ENCODE measurements around the gene MYO3A.
"Not testable (repeated sequence)": the region's sequence is repeated elsewhere in the genome, so short reads cannot be mapped to it uniquely, and the experiment has no call there.

MYO3A gene

DNA sequence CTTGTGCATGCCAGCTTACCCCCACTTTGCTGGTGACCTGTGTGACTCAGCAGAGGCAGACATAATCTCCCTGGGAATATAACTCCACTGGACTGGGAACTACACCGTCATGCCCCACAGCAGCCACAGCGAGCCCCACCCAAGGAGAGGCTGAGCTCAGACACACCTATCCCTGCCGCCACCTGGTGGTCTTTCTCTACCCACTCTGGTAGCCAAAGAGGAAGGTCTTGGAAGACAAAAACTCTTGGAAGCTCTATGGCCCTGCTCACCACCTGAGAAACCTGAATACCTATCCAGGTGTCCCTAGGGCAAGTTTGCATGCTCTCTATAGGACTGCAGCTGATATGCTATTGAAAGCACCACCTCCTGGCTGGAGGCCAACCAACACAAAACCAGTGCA lies 48.1 kb downstream of the MYO3A start:
- no peak for DNase-seq (ENCODE audit: low read depth in 2 of 2)

DNA sequence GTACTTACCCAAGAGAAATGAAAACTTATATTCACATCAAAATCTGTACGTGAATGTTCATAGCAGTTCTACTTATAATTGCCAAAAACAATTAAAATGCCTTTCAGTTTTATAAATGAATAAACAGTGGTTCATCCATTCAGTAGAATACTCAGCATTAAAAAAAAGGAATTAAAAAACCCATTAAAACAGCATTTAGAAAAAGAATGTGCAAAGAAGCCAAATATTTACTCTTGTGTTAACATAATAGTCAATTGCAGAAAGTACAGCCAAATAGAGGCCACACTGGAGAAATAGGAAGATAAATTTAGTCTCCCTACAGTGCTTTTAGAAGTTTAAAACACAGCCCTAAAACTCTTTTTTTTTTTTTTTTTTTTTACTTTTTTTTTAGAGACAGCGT lies 54.6 kb downstream of the MYO3A start:
- DNase-seq (ENCODE audit: low read depth in 2 of 2): no peak

DNA sequence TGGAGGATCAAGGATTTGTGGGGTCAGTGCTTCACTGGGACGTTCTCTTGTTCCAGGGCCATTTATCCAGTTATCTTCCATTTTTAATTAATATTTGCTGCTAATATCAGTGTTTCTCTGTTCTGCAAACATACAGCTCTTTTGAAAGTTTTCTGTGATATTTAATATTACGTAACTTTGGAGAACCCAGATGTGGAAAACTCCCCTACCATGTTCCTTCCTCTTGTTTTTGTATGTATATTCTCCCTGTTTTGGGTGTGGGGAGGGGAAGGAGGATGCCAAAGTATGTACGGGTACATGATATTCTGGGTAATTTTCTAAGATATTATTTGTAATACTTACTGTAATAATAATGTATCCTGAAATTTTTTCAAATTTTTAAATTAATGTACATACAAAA lies 55.9 kb downstream of the MYO3A start:
- DNase-seq (ENCODE audit: low read depth in 2 of 2): no peak

DNA sequence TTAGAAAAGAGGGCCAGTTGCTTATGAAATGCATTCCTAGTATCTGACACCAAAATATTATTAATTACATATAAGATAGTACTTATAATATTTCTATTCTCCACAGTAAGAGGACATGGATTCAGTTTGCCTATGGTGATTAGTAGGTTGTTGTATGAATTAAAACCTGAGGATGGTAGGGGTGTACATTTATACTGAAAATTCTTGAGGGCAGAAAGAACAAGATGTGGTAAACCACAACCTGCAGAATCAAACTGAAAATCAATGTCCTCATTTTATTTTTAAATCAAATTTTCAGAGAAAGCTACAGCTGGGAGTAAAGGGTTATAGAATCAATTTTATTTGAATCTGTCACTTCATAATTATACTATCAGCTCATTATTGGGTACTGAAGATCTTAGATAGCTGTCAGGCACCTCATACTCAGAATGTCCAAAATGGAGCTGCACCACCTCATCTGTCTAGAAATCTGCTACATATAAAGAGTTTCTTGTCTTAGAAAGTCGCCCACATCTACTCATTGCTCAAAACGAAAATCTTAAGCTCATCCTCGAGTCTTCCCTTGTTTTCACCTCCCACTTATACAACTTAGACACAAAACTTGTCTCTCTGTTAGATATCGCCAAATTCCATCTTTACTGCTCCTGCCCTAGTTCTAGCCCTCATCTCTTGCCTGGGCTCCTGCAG lies 65.4 kb downstream of the MYO3A start:
- no peak for DNase-seq (ENCODE audit: low read depth in 2 of 2)

DNA sequence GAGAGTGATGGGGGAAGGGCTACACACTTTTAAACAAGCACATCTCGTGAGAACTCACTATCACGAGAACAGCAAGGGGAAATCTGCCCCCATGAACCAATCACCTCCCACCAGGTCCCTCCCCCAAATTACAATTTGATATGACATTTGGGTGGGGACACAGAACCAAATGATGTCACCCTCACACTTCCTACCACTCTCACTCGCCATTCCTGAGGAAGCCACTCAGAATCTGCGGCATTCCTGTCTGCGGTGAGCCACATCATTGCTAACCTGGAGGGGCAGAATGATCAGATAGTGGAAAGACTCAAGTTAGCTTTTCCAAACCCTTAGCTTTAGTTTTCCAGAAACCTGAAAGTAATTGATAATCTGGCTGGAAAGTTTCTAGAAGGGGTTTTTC lies 66.9 kb downstream of the MYO3A start:
- DNase-seq (ENCODE audit: low read depth in 2 of 2): no peak

DNA sequence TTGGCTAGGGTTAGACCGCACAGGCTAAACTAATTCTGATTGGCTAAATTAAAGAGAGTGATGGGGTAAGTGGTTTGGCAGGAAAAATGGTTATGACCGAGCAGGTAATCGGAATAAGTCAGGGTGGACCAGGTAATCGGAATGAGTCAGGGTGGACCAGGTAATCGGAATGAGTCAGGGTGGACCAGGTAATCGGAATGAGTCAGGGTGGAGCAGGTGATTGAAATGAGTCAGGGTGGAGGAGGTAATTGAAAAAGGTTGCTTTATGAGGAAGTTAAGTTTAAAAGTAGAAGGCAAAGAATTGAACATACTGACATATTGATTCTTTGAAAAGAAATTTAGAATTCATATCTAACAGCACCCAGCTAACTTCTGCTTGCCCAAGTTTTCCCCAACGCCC lies 68.4 kb downstream of the MYO3A start:
- not testable (repeated sequence) for DNase-seq (ENCODE audit: low read depth in 2 of 2)

DNA sequence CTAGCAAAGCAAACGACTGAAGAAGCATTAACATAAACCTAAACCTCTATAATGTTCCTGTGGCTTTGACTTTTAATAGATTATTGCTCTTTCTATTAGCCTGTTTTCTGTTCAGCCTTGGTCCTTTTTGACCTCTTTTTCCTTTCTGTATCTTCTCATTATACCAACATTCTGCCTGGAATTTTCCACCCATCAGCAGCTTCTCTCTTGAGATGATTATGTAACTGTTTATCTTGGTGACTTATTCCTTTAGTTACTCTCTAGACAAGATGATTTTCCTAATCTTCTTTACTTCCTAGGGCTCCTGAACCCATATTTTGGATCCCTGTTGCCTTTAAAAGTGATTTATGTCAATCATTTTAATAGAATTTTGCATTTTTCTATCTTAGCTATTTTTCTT lies 81.1 kb downstream of the MYO3A start:
- DNase-seq (ENCODE audit: low read depth in 2 of 2): no peak

DNA sequence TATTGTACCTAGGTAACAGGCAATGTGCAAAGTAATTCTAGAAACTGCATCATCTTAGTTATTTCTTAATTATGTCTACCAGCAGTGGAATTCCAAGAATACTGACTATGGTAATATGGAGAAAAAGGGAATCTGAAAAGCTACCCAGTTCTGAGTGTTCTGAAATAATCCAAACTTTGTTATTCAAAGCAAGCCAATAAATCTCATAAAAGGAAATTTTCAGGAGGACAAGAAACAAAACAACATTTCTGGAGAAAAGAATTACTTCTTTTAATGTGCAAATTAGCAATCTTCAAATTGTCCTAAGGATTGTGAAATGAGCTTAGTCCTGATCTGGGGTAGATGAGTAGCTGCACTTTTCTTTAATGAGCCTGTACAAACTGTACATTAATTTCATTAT lies 88.8 kb downstream of the MYO3A start:
- DNase-seq (ENCODE audit: low read depth in 2 of 2): no peak

DNA sequence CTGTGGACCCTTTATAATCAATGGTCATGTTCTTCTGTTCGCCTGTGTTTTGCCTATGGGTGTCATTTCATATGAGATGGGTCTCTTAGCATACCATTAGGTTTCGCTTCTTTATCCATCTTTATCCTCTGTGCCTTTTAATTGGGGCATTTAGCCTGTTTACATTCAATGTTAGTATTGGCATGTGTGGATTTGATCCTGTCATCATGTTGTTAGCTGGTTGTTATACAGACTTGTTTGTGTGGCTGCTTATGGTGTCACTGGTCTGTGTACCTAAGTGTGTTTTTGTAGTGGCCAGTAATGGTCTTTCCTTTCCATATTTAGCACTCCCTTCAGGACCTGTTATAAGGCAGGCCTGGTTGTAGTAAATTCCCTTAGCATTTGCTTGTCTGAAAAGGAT lies 90.3 kb downstream of the MYO3A start:
- no peak for DNase-seq (ENCODE audit: low read depth in 2 of 2)

DNA sequence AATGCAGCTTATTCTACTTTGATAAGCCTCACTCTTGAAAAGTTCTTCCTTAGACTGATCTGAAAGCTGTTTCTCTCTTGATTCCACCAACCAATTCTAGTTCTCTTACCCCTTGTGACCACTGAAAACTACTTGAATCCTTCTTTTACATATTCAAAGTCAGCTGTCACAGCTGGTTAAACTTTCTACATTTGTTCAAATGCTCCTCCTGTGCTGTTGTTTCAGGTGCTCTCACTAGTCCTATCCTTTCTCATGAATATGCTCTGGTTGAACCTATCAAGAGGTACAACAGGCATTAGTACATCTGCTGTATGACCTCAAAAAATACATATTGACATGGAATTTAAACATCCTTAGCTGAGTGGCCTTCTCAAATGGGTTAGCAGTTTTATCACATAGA lies 91.5 kb downstream of the MYO3A start:
- no peak for DNase-seq (ENCODE audit: low read depth in 2 of 2)

DNA sequence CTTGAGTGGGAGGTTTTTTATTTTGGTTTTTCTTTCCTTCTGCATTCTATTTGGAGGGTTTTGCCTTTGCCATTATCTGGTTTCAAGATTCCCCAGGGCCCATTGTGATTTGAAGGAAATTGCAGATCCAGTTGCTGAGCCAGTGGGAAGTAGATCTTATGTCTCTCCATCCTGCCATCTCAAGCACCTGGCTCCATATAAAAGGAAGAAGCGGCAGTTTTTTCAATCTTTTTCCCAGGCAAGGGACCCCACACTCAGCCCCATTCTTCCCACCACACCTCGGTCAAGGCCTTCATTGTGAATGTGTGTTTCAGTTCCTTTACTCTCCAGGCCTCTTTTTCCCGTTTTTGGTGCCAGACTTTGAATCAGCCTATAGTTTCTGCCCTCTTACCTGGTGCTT lies 95.8 kb downstream of the MYO3A start:
- DNase-seq (ENCODE audit: low read depth in 2 of 2): no peak

DNA sequence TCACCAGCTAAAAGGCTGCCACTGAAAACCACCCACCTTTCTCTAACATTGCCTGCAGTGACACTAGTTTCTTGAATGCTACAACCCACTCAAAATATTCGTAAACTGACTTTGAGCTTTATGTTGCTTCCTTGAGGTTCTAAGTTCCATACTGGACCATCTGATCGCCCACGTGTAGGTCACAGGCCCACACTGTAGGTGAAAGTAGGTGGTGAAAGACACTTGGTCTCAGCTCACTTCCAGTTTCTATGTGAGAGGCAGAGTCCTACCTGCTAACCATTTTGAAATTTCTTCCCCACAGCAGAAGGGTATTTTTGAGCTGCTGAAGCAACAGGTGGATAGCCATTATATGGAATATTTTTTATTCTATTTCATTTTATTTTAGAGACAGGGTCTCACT lies 97.3 kb downstream of the MYO3A start:
- DNase-seq (ENCODE audit: low read depth in 2 of 2): no peak

DNA sequence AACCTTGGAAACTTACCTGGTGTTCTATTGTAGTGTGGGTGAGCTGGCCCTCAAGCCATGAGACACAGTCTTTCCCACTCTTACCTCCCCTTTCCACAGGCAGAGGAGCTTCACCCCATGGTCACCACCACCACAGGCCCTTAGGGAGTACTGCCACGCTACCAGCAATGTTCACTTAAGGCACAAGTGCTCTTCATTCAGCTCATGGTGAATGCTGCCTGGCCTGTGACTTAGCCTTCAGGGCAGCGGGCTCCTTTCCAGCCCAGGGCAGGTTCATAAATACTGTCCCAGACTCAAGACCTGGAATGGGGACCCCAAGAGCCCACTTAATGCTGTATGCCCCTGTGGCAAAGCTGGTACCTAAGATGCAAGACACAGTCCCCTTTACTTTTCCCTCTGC lies 109.4 kb downstream of the MYO3A start:
- no peak for DNase-seq (ENCODE audit: low read depth in 2 of 2)

DNA sequence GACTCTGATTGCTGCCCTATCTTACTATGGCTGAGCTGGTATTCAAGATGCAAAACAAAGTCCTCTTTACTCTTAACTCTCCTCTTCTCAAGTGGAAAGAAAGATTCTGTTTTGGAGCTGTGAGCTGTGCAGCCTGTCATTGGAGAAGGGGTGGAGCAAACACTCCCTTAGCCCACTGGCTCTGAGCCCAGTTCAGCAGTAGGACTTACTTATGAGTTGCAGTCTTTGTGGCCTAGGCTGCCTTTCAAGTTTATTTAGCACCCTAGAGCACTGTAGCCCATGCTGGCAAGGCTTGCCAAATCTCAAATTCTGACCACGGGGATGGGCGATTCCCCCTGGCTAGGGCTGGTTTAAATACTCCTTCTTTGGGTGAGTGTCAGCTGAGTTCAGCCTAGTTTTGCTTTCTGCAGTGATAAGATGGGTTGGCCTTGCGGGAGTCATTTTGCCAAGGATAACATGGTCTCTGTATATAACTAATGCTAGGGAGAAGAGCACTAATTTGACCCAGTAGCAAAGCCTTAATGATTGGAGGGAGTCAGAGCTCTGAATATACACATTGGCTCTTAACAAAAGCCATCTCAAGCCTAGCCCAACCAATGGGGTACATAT lies 110.2 kb downstream of the MYO3A start:
- no peak for DNase-seq (ENCODE audit: low read depth in 2 of 2)

DNA sequence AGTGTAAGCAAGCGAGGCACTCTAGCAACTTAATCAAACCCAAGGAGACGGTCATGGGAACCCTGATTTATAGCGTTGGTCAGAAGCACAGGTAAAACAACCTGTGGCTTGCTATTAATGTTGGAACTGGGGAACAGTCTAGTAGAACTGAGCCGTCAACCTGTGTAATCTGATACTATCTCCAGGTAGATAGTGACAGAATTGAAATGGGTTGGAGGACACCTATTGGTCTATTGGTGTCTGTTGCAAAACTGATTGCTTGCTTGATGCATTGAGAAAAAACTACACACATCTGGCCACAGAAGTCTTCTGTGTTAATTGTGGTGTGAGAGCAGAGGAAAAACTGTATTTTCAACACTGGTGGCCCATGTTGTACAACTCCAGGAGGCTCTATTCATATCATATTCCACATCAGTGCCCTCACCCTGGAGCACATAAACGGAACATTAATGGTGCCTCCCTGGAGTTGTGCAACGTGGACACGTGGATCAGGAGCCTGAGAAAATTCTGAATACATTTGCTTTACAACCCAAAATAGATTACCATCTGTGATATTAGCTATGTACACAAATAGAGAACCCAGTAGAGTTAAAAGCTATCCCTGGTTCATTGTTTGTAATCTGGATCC lies 112.2 kb downstream of the MYO3A start:
- no peak for DNase-seq (ENCODE audit: low read depth in 2 of 2)

DNA sequence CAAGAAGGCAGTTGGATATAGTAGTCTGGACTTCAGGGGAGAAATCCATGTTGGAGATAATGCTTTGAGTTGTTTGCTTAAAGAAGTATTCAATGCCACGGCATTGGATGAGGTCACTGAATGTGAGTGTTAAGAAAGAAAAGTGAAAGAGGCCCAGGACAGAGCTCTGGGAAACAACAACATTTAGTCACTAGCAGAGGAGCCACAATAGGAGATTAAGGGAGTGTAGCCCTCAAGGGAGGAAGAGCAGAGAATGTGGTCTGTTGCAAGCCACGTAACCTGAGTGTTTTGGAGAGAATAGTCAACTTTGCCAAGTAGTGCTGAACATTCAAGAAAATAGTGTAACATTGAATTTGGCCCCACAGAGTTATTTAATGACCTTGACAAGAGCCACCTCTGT lies 114.7 kb downstream of the MYO3A start:
- no peak for DNase-seq (ENCODE audit: low read depth in 2 of 2)

DNA sequence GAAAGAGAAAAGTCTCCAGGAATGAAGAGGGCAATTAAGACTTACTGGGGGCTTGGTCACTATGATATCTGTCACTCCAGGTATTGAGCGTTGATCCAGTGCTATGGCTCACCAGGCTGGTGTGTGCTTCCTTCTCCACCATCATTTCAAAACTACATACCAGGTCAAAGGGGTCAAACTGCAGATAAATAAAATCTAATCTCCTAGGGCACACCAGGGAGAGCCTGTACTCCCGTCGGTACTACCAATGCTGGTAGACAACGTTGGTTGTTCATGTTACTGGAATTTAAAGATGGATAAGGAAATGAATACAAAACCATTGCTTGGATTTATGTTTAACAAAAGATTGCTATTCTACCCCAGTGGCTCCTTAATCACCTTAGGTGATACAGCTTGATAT lies 118.3 kb downstream of the MYO3A start:
- no peak for DNase-seq (ENCODE audit: low read depth in 2 of 2)

DNA sequence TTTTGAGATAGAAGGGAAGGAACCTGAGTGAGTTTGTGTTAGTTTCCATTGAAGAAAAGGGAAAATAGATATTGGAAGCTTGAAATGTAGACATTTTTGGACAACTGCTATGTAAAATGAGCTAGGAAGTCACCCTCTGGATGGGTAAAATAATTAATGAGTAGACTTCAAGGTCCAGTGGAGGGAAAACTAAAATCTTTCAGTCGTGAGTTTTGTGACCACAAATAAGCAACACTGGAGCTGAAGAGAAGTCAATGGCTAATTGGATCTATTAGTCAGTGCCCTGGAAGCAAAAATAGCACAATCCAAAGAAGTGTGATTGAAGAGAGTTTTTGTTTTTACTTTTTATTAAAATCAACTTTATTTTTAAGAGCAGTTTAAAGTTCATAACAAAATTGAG lies 123.4 kb downstream of the MYO3A start:
- no peak for DNase-seq (ENCODE audit: low read depth in 2 of 2)

DNA sequence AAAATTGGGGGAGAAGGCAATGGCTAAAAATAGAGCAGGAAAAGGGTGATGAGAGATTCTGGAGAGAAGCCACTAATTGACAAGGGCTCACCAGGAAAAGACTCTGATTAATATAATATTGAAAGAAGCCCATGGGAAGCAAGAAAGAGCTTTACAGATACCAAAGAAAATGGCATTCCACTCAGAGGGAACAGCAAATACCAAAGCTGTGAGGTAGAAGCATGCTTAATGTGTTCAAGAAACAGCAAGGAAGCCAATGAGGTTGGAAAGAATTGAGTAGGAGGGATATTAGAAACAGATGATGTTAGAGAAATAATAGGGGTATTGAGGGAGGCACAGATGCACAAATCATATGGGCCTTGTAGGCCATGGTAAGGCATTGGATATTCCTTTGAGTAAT lies 130.1 kb downstream of the MYO3A start:
- no peak for DNase-seq (ENCODE audit: low read depth in 2 of 2)

DNA sequence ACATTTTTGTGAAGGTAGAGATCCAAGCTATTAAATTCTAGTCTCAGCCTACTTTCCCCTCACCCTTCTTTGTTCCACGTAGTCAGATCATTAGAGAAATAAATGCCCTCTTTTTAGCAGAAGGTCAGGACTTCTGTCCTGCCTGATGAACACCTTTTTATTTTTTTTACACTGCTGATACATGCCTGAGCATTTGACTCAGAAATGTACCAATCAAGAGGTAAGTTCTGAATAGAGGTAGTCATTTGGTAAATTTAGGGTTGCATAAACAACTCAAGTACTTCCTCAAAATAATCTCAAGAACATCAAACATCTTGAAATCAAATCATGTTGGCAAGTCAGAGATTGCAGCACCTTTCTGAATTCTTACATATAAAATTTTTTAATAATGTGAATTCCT lies 133.7 kb downstream of the MYO3A start:
- no peak for DNase-seq (ENCODE audit: low read depth in 2 of 2)

DNA sequence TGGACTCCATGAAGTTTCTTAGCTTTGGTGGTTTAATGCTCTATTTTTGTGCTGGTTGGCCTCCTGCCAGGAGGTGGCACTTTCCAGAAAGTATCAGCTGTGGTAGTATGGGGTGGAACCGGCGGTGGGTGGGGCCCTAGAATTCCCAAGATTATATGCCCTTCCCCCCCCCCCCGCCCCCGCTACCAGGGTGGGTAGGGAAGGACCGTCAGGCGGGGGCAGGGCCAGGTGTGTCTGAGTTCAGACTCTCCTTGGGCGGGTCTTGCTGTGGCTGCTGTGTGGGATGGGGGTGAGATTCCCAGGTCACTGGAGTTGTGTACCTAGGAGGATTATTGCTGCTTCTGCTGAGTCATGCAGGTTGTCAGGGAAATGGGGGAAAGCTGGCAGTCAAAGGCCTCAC lies 146.9 kb downstream of the MYO3A start:
- not testable (repeated sequence) for DNase-seq (ENCODE audit: low read depth in 2 of 2)

DNA sequence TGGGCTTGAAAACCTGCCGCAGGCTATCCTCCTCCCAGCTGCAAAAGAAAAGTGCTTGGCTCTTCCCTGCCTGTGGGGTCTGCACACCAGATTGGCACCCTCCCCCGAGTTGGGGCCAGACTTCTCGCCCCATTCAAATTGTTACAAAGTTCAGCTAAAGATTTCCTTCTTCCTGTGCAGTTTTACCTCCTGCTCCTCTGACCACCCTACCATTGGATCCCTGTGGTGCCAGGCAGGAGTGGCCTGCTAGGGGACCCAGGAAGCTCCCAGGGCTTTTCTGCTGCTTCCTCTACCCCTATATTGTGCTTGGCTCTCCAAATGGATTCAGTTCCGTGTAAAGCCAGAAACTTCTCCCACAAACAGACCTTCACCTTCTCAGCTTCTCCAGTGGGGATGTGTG lies 147.4 kb downstream of the MYO3A start:
- DNase-seq (ENCODE audit: low read depth in 2 of 2): no peak

DNA sequence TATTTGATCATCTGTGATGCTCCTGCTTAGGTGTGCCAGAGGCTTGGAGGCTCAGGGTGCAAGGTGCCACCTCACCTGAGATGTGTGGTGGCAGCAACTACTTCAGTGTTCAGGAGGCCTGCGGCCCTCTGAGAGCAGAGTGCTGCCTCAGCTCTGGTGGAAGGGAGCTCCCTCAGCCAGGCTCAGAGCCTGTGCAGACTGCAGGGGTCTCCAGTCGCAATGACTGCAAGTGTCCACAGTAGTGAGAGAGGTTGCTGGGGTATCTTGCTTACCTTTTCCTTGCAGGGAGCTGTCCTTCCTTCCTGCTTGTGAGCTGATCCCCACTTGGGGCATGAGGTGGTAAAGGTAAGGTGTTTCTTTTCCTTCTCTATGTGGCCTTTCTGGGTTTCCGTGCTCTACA lies 151.5 kb downstream of the MYO3A start:
- no peak for DNase-seq (ENCODE audit: low read depth in 2 of 2)

DNA sequence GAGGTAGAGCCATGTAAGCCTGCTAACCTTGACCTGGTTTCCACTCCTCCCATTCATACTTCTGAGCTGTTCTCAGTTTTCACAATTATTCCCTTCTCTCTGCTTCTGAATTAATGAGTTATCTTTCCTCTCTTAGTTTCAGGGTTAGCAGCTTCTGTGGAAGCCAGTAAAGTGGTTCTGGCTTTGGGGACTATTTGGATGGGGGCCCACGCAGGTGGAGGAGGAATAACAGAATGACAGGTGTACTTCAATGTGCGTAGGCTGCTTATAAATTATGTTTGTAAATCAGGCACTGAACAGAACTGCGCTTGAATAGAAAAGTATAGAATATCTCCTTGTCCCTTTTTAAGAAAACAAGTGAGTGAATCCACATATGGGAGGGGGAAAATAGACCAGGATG lies 153.6 kb downstream of the MYO3A start:
- DNase-seq (ENCODE audit: low read depth in 2 of 2): no peak

Data from stimulated activated CD4-positive, alpha-beta T cell treated with anti-CD3 and anti-CD28 coated beads, Interleukin-1b, Interleukin-23, amount 100 ng/mL, for 1 hour (primary cell).